GM23248 (cell line): ENCODE results near the gene WASF3. TPM values are rescaled to one million over a fixed set of nuclear protein-coding genes. Genes with fewer than 3 reads are reported as not detected.

Experiments used
- DNase-seq: peaks from one replicate; pipeline ENCODE4 v3.0.0-alpha.2; 2015
- H2AFZ ChIP-seq: fragments of 200-600 bp; sonication (generic); 2 replicates; pipeline ENCODE4 v1.6.1; 2016; ENCODE audit warnings: antibody characterized with exemption
- H3F3A ChIP-seq: fragments of 200-600 bp; sonication (generic); 2 replicates; pipeline ENCODE4 v1.6.1; 2016; ENCODE audit warnings: mild to moderate bottlenecking, antibody characterized with exemption, mixed run types; ENCODE audit not compliant: insufficient read depth
- H3K27ac ChIP-seq: fragments of 200-600 bp; sonication (generic); 2 replicates; pipeline ENCODE4 v1.5.1; 2016; ENCODE audit warnings: mild to moderate bottlenecking
- H3K27me3 ChIP-seq: fragments of 200-600 bp; sonication (generic); replicated peaks from 2 replicates; pipeline ENCODE4 v1.6.1; 2016; ENCODE audit warnings: mild to moderate bottlenecking; ENCODE audit not compliant: insufficient read depth
- H3K36me3 ChIP-seq: fragments of 200-600 bp; sonication (generic); 2 replicates; pipeline ENCODE4 v1.6.1; 2016; ENCODE audit warnings: low read depth, mild to moderate bottlenecking
- H3K4me1 ChIP-seq: fragments of 200-600 bp; sonication (generic); 2 replicates; pipeline ENCODE4 v1.6.1; 2016; ENCODE audit warnings: mild to moderate bottlenecking; ENCODE audit not compliant: insufficient read depth
- H3K4me2 ChIP-seq: fragments of 200-600 bp; sonication (generic); one replicate; pipeline ENCODE4 v1.6.1; 2016; ENCODE audit warnings: mild to moderate bottlenecking; ENCODE audit not compliant: unreplicated experiment
- H3K4me3 ChIP-seq: fragments of 200-600 bp; sonication (generic); 2 replicates; pipeline ENCODE4 v1.5.1; 2016; ENCODE audit warnings: mild to moderate bottlenecking
- H3K79me2 ChIP-seq: fragments of 200-600 bp; sonication (generic); 2 replicates; pipeline ENCODE4 v1.6.1; 2016; ENCODE audit warnings: mild to moderate bottlenecking; ENCODE audit not compliant: insufficient read depth
- H3K9ac ChIP-seq: fragments of 200-600 bp; sonication (generic); 2 replicates; pipeline ENCODE4 v1.6.1; 2016; ENCODE audit warnings: mild to moderate bottlenecking
- H3K9me2 ChIP-seq: fragments of 200-600 bp; sonication (generic); 2 replicates; pipeline ENCODE4 v1.6.1; 2016; ENCODE audit warnings: mixed run types, mild to moderate bottlenecking, moderate library complexity; ENCODE audit not compliant: insufficient read depth
- H3K9me3 ChIP-seq: fragments of 200-600 bp; sonication (generic); one replicate; pipeline ENCODE4 v1.6.1; 2017; ENCODE audit warnings: low read depth
- H4K20me1 ChIP-seq: fragments of 200-600 bp; sonication (generic); 2 replicates; pipeline ENCODE4 v1.6.0; 2016; ENCODE audit not compliant: insufficient read depth
- EZH2 ChIP-seq: fragments of 200-600 bp; sonication (generic); IDR thresholded peaks from 2 replicates; pipeline ENCODE4 v1.6.1; 2018; ENCODE audit warnings: antibody characterized with exemption, mild to moderate bottlenecking; ENCODE audit not compliant: insufficient read depth, poor library complexity, severe bottlenecking
- EZH2phosphoT487 ChIP-seq: fragments of 200-600 bp; sonication (generic); IDR thresholded peaks from 2 replicates; pipeline ENCODE4 v1.6.1; 2018; ENCODE audit warnings: antibody characterized with exemption, moderate library complexity, mild to moderate bottlenecking, low read depth; ENCODE audit not compliant: insufficient read depth
- WGBS, 2 experiments: methylation state at CpG; one replicate each; pipeline ENCODE4 v1.1.6; 2015 to 2017; ENCODE audit warnings: low lambda C conversion rate in 2 of 2, low coverage in 1 of 2; ENCODE audit errors: missing lambda C conversion rate in 2 of 2; 5-methylcytosine and 5-hydroxymethylcytosine counted together
- in situ Hi-C: fragments of 300-500 bp; cut with MboI; formaldehyde crosslinking; loops from 2 replicates; pipeline ENCODE4 v1.15.0; 2020
- polyA plus RNA-seq: library from polyadenylated mRNA; unstranded; fragments of >200 nt; fragmentation: Nextera tagmentation; extraction: Ambion mirVana; gene quantifications from 2 replicates; pipeline ENCODE4 v1.2.1, GENCODE V29; 2016
- total RNA-seq: library from RNA; depleted of rRNA; stranded (reverse); fragments of >200 nt; shearing (Covaris generic); gene quantifications from 2 replicates; pipeline ENCODE4 v1.2.3, GENCODE V29; 2014

WASF3 gene
- total and polyA plus RNA-seq, 2 experiments from 2014 or later, result 14.7 to 19.9 TPM

GRCh38 chr13:26716984-26717383, 159.5 kb downstream of the WASF3 start:
- WGBS, 2 experiments, result 37 to 47% methylated on average over 3 of the region's 3 CpGs
- no peaks in the 10 kb centered on the region for H3K79me2 ChIP-seq
- H3K4me2 ChIP-seq, result no peak overlapping the region
- no peaks in the 10 kb centered on the region for H3F3A ChIP-seq
- H3K27me3 ChIP-seq, result peaks cover 10% of the 10 kb centered on the region; the same call in 1 of the 2 replicates
- H3K4me1 ChIP-seq, result no peaks in the 10 kb centered on the region
- in situ Hi-C loops, result loop anchor here (10.0 to 25.0 kb wide), 2 partner anchors 158 to 1130 kb away; no protein-coding TSS in a partner anchor
- TF ChIP-seq EZH2phosphoT487, result no peak
- TF ChIP-seq EZH2, result no peak
- H4K20me1 ChIP-seq, result no peaks in the 10 kb centered on the region
- H3K36me3 ChIP-seq, result no peaks in the 10 kb centered on the region
- no peaks in the 10 kb centered on the region for H3K9me2 ChIP-seq
- no peak overlapping the region for H2AFZ ChIP-seq
- no peak overlapping the region for H3K27ac ChIP-seq
- no peak overlapping the region for H3K4me3 ChIP-seq
- no peak overlapping the region for H3K9ac ChIP-seq
- H3K9me3 ChIP-seq, result no peaks in the 10 kb centered on the region
- no peak for DNase-seq

- no peaks in the 10 kb centered on the region for H3F3A ChIP-seq
- no peak overlapping the region for H3K9ac ChIP-seq
- DNase-seq, result no peak
- H3K4me1 ChIP-seq, result no peaks in the 10 kb centered on the region
- in situ Hi-C loops, result loop anchor here (10.0 to 25.0 kb wide), 2 partner anchors 157 to 1131 kb away; no protein-coding TSS in a partner anchor
- H3K9me3 ChIP-seq, result no peaks in the 10 kb centered on the region
- H3K79me2 ChIP-seq, result no peaks in the 10 kb centered on the region
- WGBS, 2 experiments, result 43 to 49% methylated on average over 8 of the region's 8 CpGs
- TF ChIP-seq EZH2phosphoT487 (no peak), EZH2 (no peak)
- H3K36me3 ChIP-seq, result no peaks in the 10 kb centered on the region
- no peak overlapping the region for H3K4me3 ChIP-seq
- no peak overlapping the region for H2AFZ ChIP-seq
- no peaks in the 10 kb centered on the region for H4K20me1 ChIP-seq
- H3K27me3 ChIP-seq, result peaks cover 10% of the 10 kb centered on the region; the same call in 1 of the 2 replicates
- H3K27ac ChIP-seq, result no peak overlapping the region
- H3K4me2 ChIP-seq, result no peak overlapping the region
- no peaks in the 10 kb centered on the region for H3K9me2 ChIP-seq
Observed at GRCh38 chr13:26718146-26718545, 160.7 kb downstream of the WASF3 start.

- no peak overlapping the region for H3K4me2 ChIP-seq
- TF ChIP-seq EZH2phosphoT487 (no peak), EZH2 (no peak)
- H2AFZ ChIP-seq, result no peak overlapping the region
- H3K79me2 ChIP-seq, result no peaks in the 10 kb centered on the region
- WGBS, 2 experiments, result 46 to 57% methylated on average over 5 of the region's 5 CpGs
- in situ Hi-C loops, result loop anchor here (10.0 to 25.0 kb wide), 2 partner anchors 156 to 1132 kb away; no protein-coding TSS in a partner anchor
- no peaks in the 10 kb centered on the region for H3K9me2 ChIP-seq
- peaks cover 10% of the 10 kb centered on the region; the same call in 1 of the 2 replicates for H3K27me3 ChIP-seq
- H3K9ac ChIP-seq, result no peak overlapping the region
- H3K27ac ChIP-seq, result no peak overlapping the region
- DNase-seq, result no peak
- H4K20me1 ChIP-seq, result no peaks in the 10 kb centered on the region
- H3K9me3 ChIP-seq, result no peaks in the 10 kb centered on the region
- H3F3A ChIP-seq, result no peaks in the 10 kb centered on the region
- no peaks in the 10 kb centered on the region for H3K4me1 ChIP-seq
- no peak overlapping the region for H3K4me3 ChIP-seq
- no peaks in the 10 kb centered on the region for H3K36me3 ChIP-seq
Observed at GRCh38 chr13:26718872-26719271, 161.4 kb downstream of the WASF3 start.

GRCh38 chr13:26719356-26719945, 162.0 kb downstream of the WASF3 start:
- in situ Hi-C loops, result loop anchor here (10.0 to 25.0 kb wide), 2 partner anchors 155 to 1132 kb away; no protein-coding TSS in a partner anchor
- Histone ChIP-seq H3K9me3 (no peaks in the 10 kb centered on the region), H3K4me2 (no peak overlapping the region), H3K9ac (no peak overlapping the region), H2AFZ (no peak overlapping the region), H3K36me3 (no peaks in the 10 kb centered on the region), H3K27ac (no peak overlapping the region), H3K4me3 (no peak overlapping the region), H3K27me3 (peaks cover 10% of the 10 kb centered on the region; the same call in 1 of the 2 replicates), H3F3A (no peaks in the 10 kb centered on the region), H3K79me2 (no peaks in the 10 kb centered on the region), H3K4me1 (no peaks in the 10 kb centered on the region), H3K9me2 (no peaks in the 10 kb centered on the region), H4K20me1 (no peaks in the 10 kb centered on the region)
- peak; percentile 32 for DNase-seq
- 16 to 20% methylated on average over 5 of the region's 5 CpGs for WGBS, 2 experiments
- TF ChIP-seq EZH2 (no peak), EZH2phosphoT487 (no peak)
